H1 (cell line): ENCODE data around the gene GCSH. TPM values are rescaled to one million over a fixed set of nuclear protein-coding genes. Genes with fewer than 3 reads are reported as not detected.

Experiments used
- CTCF ChIA-PET: fragments of 300-600 bp; sonication (Branson Sonifier 250); formaldehyde crosslinking; loops from one replicate; lab custom pipeline; 2021; ENCODE audit not compliant: partially characterized antibody; lab: Charles Lee
- POLR2A ChIA-PET: fragments of 300-600 bp; sonication (Branson Sonifier 250); formaldehyde crosslinking; loops from one replicate; lab custom pipeline; 2021; ENCODE audit warnings: inconsistent platforms; ENCODE audit not compliant: partially characterized antibody; lab: Charles Lee
- DNase-seq, 2 experiments: peaks; one replicate each; pipeline versions ENCODE4 v3.0.0 to v3.0.0-alpha.2; 2010 to 2022; ENCODE audit warnings: low spot score in 2 of 2, low read depth in 1 of 2, mixed read lengths in 1 of 2
- FAIRE-seq: peaks from 2 replicates; lab custom pipeline; 2011; peaks lifted over from hg19 to GRCh38; lab: Jason Lieb, UNC
- H2AFZ ChIP-seq: 2 replicates; pipeline ENCODE4 v1.8.1; 2012; ENCODE audit warnings: low read length, inconsistent platforms
- H2AK5ac ChIP-seq: 2 replicates; pipeline ENCODE4 v1.6.1; 2013; ENCODE audit warnings: low read depth, low read length
- H2BK120ac ChIP-seq: replicated peaks from 2 replicates; pipeline ENCODE3; 2013; ENCODE audit warnings: low read depth, low read length, inconsistent platforms
- H2BK12ac ChIP-seq: 2 replicates; pipeline ENCODE4 v1.6.1; 2013; ENCODE audit warnings: low read depth, low read length
- H2BK15ac ChIP-seq: 2 replicates; pipeline ENCODE4 v1.6.1; 2013; ENCODE audit warnings: low read length
- H2BK20ac ChIP-seq: 2 replicates; pipeline ENCODE4 v1.6.1; 2013; ENCODE audit warnings: low read length
- H2BK5ac ChIP-seq: 2 replicates; pipeline ENCODE4 v1.6.1; 2013; ENCODE audit warnings: low read depth, low read length
- H3K14ac ChIP-seq: 2 replicates; pipeline ENCODE4 v1.6.1; 2013; ENCODE audit warnings: inconsistent platforms; ENCODE audit not compliant: insufficient read length
- H3K18ac ChIP-seq: 2 replicates; pipeline ENCODE4 v1.6.1; 2013; ENCODE audit warnings: low read length; ENCODE audit errors: extremely low read depth
- H3K23ac ChIP-seq: 2 replicates; pipeline ENCODE4 v1.6.1; 2013; ENCODE audit warnings: inconsistent platforms; ENCODE audit not compliant: insufficient read length
- H3K23me2 ChIP-seq: 2 replicates; pipeline ENCODE4 v1.6.1; 2013; ENCODE audit warnings: low read depth, low read length
- H3K27ac ChIP-seq: 2 replicates; pipeline ENCODE4 v1.6.1; 2011; ENCODE audit warnings: low read depth, low read length, inconsistent platforms
- H3K27me3 ChIP-seq, 4 experiments: replicated peaks in 1 of 4; 1 replicate in 1 of 4; 2 replicates in 3 of 4; pipeline versions ENCODE4 v1.6.1 to v1.8.1; 2011 to 2013; ENCODE audit warnings: low read length in 3 of 4, mild to moderate bottlenecking in 3 of 4, inconsistent platforms in 2 of 4, mixed read lengths in 2 of 4, moderate library complexity in 1 of 4; ENCODE audit not compliant: control insufficient read depth in 3 of 4, insufficient read depth in 3 of 4; ENCODE audit errors: extremely low read depth in 1 of 4
- H3K36me3 ChIP-seq, 4 experiments: 2 replicates each; pipeline versions ENCODE4 v1.6.1 to v1.8.1; 2011 to 2013; ENCODE audit warnings: mild to moderate bottlenecking in 4 of 4, low read length in 3 of 4, moderate library complexity in 2 of 4, control low read depth in 1 of 4, inconsistent platforms in 1 of 4; ENCODE audit not compliant: insufficient read depth in 4 of 4, control insufficient read depth in 2 of 4
- H3K4ac ChIP-seq: replicated peaks from 2 replicates; pipeline ENCODE3; 2013; ENCODE audit warnings: low read length, low read depth, mixed read lengths, inconsistent platforms; ENCODE audit not compliant: insufficient read length
- H3K4me1 ChIP-seq, 4 experiments: replicated peaks in 1 of 4; 1 replicate in 1 of 4; 2 replicates in 3 of 4; pipeline versions ENCODE4 v1.6.1 to v1.8.1; 2011 to 2013; ENCODE audit warnings: low read length in 3 of 4, inconsistent platforms in 2 of 4, mixed read lengths in 1 of 4; ENCODE audit not compliant: insufficient read depth in 4 of 4, control insufficient read depth in 3 of 4
- H3K4me2 ChIP-seq, 2 experiments: 2 replicates each; pipeline versions ENCODE4 v1.6.1 to v1.8.1; 2011 to 2013; ENCODE audit warnings: low read depth in 2 of 2, low read length in 2 of 2, control low read depth in 1 of 2, inconsistent platforms in 1 of 2, mild to moderate bottlenecking in 1 of 2; ENCODE audit not compliant: insufficient read depth in 1 of 2
- H3K4me3 ChIP-seq, 4 experiments: fragments of 200-600, 300-600 bp in 1 of 4; sonication (generic), shearing (Covaris generic), sonication (Bioruptor Twin) in 1 of 4; 2 replicates each; pipeline versions ENCODE4 v1.5.1 to v1.8.1; 2011 to 2016; ENCODE audit warnings: low read length in 4 of 4, low read depth in 3 of 4, control low read depth in 2 of 4, inconsistent platforms in 2 of 4, mild to moderate bottlenecking in 2 of 4, mixed read lengths in 1 of 4, moderate library complexity in 1 of 4; ENCODE audit not compliant: insufficient read depth in 2 of 4; ENCODE audit errors: extremely low read depth in 1 of 4
- H3K56ac ChIP-seq: replicated peaks from 2 replicates; pipeline ENCODE3; 2013; ENCODE audit warnings: low read depth, mild to moderate bottlenecking, mixed read lengths, low read length, inconsistent platforms; ENCODE audit not compliant: insufficient read length
- H3K79me1 ChIP-seq: 2 replicates; pipeline ENCODE4 v1.6.1; 2013; ENCODE audit warnings: low read depth, low read length, control low read depth
- H3K79me2 ChIP-seq, 2 experiments: 2 replicates each; pipeline versions ENCODE4 v1.6.1 to v1.8.1; 2012 to 2013; ENCODE audit warnings: low read length in 2 of 2, mild to moderate bottlenecking in 2 of 2, inconsistent platforms in 1 of 2; ENCODE audit not compliant: insufficient read depth in 2 of 2, control insufficient read depth in 1 of 2
- H3K9ac ChIP-seq, 4 experiments: replicated peaks in 1 of 4; 1 replicate in 1 of 4; 2 replicates in 3 of 4; pipeline versions ENCODE4 v1.6.1 to v1.8.1; 2011 to 2013; ENCODE audit warnings: low read depth in 3 of 4, low read length in 3 of 4, control low read depth in 2 of 4, mild to moderate bottlenecking in 2 of 4, moderate library complexity in 2 of 4, inconsistent platforms in 1 of 4; ENCODE audit errors: extremely low read depth in 1 of 4
- H3K9me3 ChIP-seq, 2 experiments: 2 replicates each; pipeline versions ENCODE4 v1.6.1 to v1.8.1; 2012 to 2013; ENCODE audit warnings: mild to moderate bottlenecking in 2 of 2, moderate library complexity in 2 of 2, control low read depth in 1 of 2, inconsistent platforms in 1 of 2, low read depth in 1 of 2, low read length in 1 of 2, mixed read lengths in 1 of 2; ENCODE audit not compliant: insufficient read depth in 2 of 2
- H4K20me1 ChIP-seq, 2 experiments: replicated peaks in 1 of 2; 2 replicates each; pipeline versions ENCODE3 to v1.8.1; 2011 to 2013; ENCODE audit warnings: inconsistent platforms in 2 of 2, low read length in 2 of 2, mild to moderate bottlenecking in 1 of 2; ENCODE audit not compliant: insufficient read depth in 2 of 2, control insufficient read depth in 1 of 2
- H4K5ac ChIP-seq: 2 replicates; pipeline ENCODE4 v1.6.1; 2013; ENCODE audit warnings: low read length, low read depth, mixed read lengths, inconsistent platforms; ENCODE audit not compliant: insufficient read length
- H4K8ac ChIP-seq: 2 replicates; pipeline ENCODE4 v1.8.0; 2013; ENCODE audit warnings: mild to moderate bottlenecking, moderate library complexity, low read length, inconsistent platforms; ENCODE audit not compliant: insufficient read depth; ENCODE audit errors: extremely low read depth
- H4K91ac ChIP-seq: replicated peaks from 2 replicates; pipeline ENCODE3; 2013; ENCODE audit warnings: low read length, mixed read lengths, inconsistent platforms; ENCODE audit not compliant: insufficient read length
- BACH1 ChIP-seq: IDR thresholded peaks from 2 replicates; pipeline ENCODE4 v1.6.1; 2012; ENCODE audit warnings: low read length, improper control_type of control experiment
- KDM4A ChIP-seq: IDR thresholded peaks from one replicate; pipeline ENCODE4 v1.7.1; 2012; ENCODE audit warnings: low read depth, mild to moderate bottlenecking, moderate library complexity, low read length, inconsistent platforms; ENCODE audit not compliant: severe bottlenecking
- MAX ChIP-seq: IDR thresholded peaks from 2 replicates; pipeline ENCODE4 v1.6.1; 2012; ENCODE audit warnings: inconsistent platforms
- RNF2 ChIP-seq: fragments of 200-900, 300-1000 bp; sonication (generic); IDR thresholded peaks from 2 replicates; pipeline ENCODE4 v1.7.1; 2016; ENCODE audit warnings: borderline replicate concordance, low read depth, mild to moderate bottlenecking, antibody characterized with exemption, low read length; ENCODE audit not compliant: poor library complexity, severe bottlenecking; ENCODE audit errors: missing control alignments
- RXRA ChIP-seq: IDR thresholded peaks from 2 replicates; pipeline ENCODE4 v1.6.1; 2011; ENCODE audit warnings: low read depth, mild to moderate bottlenecking, low read length, moderate library complexity; ENCODE audit not compliant: insufficient read depth
- TBP ChIP-seq: IDR thresholded peaks from 2 replicates; pipeline ENCODE4 v1.6.1; 2011; ENCODE audit warnings: low read depth, low read length, improper control_type of control experiment
- YY1 ChIP-seq: IDR thresholded peaks from 2 replicates; pipeline ENCODE4 v1.6.1; 2011; ENCODE audit warnings: low read depth, mild to moderate bottlenecking, low read length
- WGBS, 2 experiments: shearing (Covaris generic) in 1 of 2; methylation state at CpG; one replicate each; pipeline versions ENCODE4 v1.1.6 to v1.1.7; 2013 to 2015; ENCODE audit warnings: low lambda C conversion rate in 2 of 2, mixed read lengths in 2 of 2, inconsistent platforms in 1 of 2, low coverage in 1 of 2, missing lambda C conversion rate in 1 of 2; ENCODE audit not compliant: insufficient replicate concordance in 2 of 2, insufficient coverage in 1 of 2, insufficient read length in 1 of 2; ENCODE audit errors: extremely low coverage in 1 of 2, missing lambda C conversion rate in 1 of 2; 5-methylcytosine and 5-hydroxymethylcytosine counted together
- polyA plus RNA-seq, 7 experiments: library from polyadenylated mRNA; depleted of rRNA in 3 of 7; stranded (reverse) in 5 of 7; unstranded in 2 of 7; fragments of >200 nt in 5 of 7; fragments of 200-250 nt in 2 of 7; gene quantifications; 1 replicate in 5 of 7; 2 replicates in 1 of 7; 4 replicates in 1 of 7; pipeline versions ENCODE4 v1.2.1 to v1.2.3, GENCODE V29; 2011 to 2013; ENCODE audit warnings: missing spikeins in 2 of 7, mixed read lengths in 2 of 7
- total RNA-seq: library from RNA; stranded (reverse); fragmentation: NEBNext Ultra II Directional; extraction: Animal tissue kit (Norgen Biotek cat#: 25700); gene quantifications from 2 replicates; pipeline ENCODE4 v1.2.1, GENCODE V29; 2021

GCSH gene
- total and polyA plus RNA-seq, 2 of the 8 experiments (the other 6 are each of a cell fraction or from before 2014, with no cell fraction given): 28.2 to 108 TPM

- Histone ChIP-seq H2AFZ (no peak overlapping the region), H2BK15ac (no peak overlapping the region), H3K4me2 (no peak overlapping the region), H2BK5ac (no peak overlapping the region), H3K4ac (no peak overlapping the region), H4K91ac (no peak overlapping the region), H3K79me2 (no peaks in the 10 kb centered on the region), H2AK5ac (no peak overlapping the region), H3K9me3 (no peaks in the 10 kb centered on the region), H4K8ac (no peak overlapping the region), H3K4me3 (no peak overlapping the region), H3K14ac (no peak overlapping the region), H3K79me1 (no peaks in the 10 kb centered on the region), H3K9ac (no peak overlapping the region), H3K18ac (no peak overlapping the region), H2BK20ac (no peak overlapping the region), H3K23ac (no peak overlapping the region), H4K20me1 (no peaks in the 10 kb centered on the region), H3K23me2 (no peaks in the 10 kb centered on the region), H2BK120ac (no peak overlapping the region), H3K27me3 (no peaks in the 10 kb centered on the region), H4K5ac (no peak overlapping the region), H3K4me1 (no peaks in the 10 kb centered on the region), H2BK12ac (no peak overlapping the region), H3K27ac (no peak overlapping the region), H3K56ac (no peak overlapping the region), H3K36me3 (no peaks in the 10 kb centered on the region)
- ChIA-PET POLR2A (no interaction called here), CTCF (no interaction called here)
- TF ChIP-seq MAX (no peak), BACH1 (no peak), RNF2 (no peak), RXRA (no peak), KDM4A (no peak), TBP (no peak), YY1 (no peak)
- no peak for DNase-seq
- FAIRE-seq: no peak
- WGBS, 2 experiments: 96% methylated on average over 1 of the region's 1 CpG; no CpG with 5 or more reads in 1 of the 2 experiments
Observed at GRCh38 chr16:81105946-81106345, 9.8 kb upstream of the GCSH start.
